Anterior cingulate cortex (tissue), 58 donors: ENCODE measurements around the gene SEC24D.

Experiments used
- DNase-seq, 58 donors: peaks; one replicate each; lab custom pipeline; 2025; lab: John Stamatoyannopoulos, UW

SEC24D gene

DNA sequence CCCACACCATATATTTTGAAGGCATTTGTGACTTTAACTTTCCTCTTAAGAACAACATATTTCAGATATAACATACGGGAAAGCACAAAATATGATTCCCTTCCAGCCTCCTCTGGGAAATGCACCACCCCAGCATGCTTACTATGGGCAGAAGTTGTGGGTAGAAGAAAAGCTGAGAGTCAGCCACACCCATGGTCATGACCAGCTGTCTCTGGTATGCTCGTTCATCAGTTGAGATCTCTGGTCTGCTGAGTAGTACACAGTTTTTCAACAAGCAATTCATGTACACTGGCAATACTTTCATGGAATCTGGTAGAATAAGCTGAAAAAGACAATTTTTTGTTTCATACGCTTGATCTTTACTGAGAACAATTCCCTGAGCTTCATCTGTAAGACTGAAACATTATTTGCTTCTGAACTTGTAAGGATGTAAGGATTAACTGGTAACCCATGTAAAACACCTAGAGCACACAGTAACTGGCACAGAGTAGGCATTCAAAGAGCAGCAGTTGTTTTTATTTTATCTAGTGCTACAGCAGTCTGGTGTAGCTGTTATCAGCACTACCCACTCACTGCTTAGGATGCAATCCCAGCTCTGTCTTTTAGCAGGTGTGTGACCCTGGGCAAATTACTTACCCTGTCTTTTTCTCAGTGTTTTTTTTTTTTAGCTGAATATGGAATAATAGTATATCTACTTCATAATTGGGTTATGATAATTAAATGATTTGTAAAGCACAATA, 103.2 kb downstream of the SEC24D start:
- DNase-seq: no peak

GRCh38 chr4:118730683-118731082, 105.2 kb downstream of the SEC24D start:
- DNase-seq: no peak

- DNase-seq: no peak
These were observed 106.3 kb downstream of the SEC24D start for GRCh38 chr4:118729287-118730286.

DNA sequence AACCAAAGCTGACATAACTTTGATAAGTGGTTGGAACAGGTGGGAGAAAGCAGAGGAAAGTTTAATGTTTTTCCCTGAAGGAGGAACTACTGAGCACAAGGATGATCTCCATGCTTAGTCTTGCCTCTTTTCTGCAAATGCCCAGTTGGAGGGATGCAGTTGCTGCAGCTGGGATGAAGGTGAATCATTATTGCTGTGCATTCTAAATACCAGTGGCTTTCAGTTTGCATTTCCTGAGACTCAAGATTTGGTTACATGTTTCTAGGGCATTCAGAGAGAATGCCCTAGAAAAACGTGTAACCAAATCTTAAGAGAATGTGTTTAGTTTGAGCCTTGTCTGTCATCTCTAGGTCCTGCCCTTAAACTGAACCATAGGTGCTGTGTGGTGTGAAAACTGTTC, 108.6 kb downstream of the SEC24D start:
- no peak for DNase-seq

GRCh38 chr4:118723369-118723768, 112.6 kb downstream of the SEC24D start:
- DNase-seq: no peak

DNA sequence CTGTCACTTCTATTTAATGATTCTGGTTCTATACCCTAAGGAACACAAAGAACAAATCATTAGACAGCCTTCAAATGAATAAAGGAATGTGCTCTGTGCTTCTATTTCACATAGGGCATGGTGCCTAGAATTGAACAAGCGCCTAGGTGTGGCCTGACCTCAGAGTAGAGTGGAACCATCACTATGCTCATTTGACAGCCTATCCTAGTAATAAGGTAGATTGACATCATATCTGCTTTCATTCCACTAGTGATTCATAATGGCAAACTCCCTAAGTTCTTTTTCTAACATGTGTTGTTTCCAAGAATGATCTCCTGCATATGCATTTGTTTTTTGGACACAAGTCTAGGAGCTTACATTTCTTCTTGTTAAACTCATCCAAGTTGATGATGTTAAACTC, 114.2 kb downstream of the SEC24D start:
- DNase-seq: no peak

DNA sequence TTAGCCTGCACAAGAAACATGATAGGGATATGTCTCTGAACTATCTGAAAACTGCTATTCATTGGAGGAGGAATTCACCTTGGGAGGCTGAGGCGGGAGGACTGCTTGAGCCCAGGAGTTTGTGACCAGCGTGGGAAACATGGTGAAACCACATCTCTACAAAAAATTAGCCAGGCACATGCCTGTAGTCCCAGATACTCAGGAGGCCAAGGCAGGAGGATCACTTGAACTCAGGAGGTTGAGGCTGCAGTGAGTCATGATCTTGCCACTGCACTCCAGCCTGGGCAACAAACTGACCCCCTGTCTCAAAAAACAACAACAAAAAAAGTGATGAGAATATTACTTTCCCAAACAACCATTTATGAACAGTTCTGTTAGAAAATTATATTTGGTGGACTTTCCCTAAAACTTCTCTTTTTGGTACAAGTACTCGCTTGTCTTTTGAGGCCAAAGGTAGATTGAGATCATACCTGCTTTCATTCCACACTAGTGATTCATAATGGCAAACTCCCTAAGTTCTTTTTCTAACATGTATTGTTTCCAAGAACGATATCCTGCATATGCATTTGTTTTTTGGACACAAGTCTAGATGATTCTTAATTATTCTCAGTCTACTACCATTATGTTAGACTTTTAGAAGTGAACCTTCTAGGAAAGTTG, 117.3 kb downstream of the SEC24D start:
- DNase-seq: no peak

- DNase-seq: no peak
These were observed 119.6 kb downstream of the SEC24D start for GRCh38 chr4:118716304-118716703.

- no peak for DNase-seq
These were observed 121.2 kb downstream of the SEC24D start for GRCh38 chr4:118714682-118715081.

DNA sequence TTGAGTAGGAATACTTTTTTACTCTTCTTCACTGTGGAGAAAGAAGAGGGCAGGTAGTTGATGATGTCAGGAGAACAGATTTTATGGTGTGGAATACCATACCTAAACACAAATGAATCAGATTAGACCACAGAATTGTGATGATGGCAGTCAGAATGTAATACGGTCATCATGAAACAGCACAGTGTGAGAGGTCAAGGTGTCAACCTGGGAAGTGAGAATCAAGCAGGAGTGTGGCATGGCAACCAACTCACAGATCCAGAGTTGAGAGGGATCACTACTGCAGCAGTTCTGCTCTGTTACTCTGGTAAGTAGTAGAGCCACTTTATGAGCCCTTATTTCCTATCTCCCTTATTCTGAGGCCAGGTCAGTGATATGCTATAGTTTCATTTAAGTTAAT, 123.1 kb downstream of the SEC24D start:
- DNase-seq: no peak

- no peak for DNase-seq
These were observed 124.9 kb downstream of the SEC24D start for GRCh38 chr4:118711052-118711451.

GRCh38 chr4:118703118-118703517, 132.8 kb downstream of the SEC24D start:
- DNase-seq: no peak

DNA sequence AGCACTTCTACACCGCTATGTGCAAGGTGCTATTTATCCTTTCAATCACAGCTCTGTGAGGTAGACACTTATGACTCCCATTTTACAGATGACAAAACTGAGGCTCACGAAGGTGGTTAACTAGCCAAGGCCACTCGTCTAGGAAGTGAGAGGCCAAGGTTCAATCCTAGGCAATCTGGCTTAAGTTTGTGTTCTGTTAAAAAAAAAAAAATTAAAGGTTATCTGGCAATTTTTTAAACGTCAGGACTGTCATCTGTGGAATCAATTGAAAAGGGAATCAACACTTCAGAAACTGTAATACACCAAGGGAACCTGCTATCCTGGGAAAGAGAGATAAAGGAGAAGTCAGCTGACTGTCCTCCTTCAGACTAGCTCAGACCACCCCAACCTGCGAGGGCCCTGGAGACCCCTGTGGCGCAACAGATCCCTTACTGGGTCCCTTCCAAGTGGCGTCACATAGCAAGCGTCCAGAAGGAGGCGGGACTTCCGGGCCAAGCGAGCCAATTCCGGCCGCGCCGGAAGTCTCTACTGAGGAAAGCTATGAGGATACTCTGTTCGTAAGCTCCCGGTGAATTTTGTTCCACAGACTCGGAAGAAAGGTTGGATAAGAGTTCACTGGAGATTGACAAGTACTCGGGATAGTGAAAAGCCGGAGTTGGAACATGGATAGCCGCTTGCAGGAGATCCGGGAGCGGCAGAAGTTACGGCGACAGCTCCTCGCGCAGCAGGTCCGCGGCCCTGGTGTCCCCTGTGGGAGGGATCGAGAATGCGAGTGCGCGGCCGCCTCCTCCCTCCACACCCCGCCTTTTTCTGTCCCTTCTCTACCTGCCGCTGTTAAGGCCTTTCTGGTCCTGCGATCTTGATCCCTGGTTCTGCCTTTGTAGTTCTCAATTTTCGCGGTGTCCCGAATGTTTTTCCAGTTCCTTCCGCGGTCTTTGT, 150.8 kb downstream of the SEC24D start, which contains the start of gene METTL14:
Gene METTL14 (plus strand): TSS at position 520 of the 939 bp plus-strand sequence. CDS start 143 bp downstream, at position 663.
- DNase-seq: peak; percentile 43 to 94 (median 86)

GRCh38 chr4:118683513-118683912, 152.4 kb downstream of the SEC24D start:
- peak in 3 of 58 donors; percentile 1 to 4 (median 3) for DNase-seq

GRCh38 chr4:118682928-118683327, 153.0 kb downstream of the SEC24D start:
- DNase-seq: no peak

- no peak for DNase-seq
These were observed 155.1 kb downstream of the SEC24D start for GRCh38 chr4:118680808-118681207.

- no peak for DNase-seq
These were observed 159.8 kb downstream of the SEC24D start for GRCh38 chr4:118676128-118676527.
